Measurements from ENCODE around the gene HPN.
"Not testable (repeated sequence)": the region's sequence is repeated elsewhere in the genome, so short reads cannot be mapped to it uniquely, and the experiment has no call there.

The HPN gene

GRCh38 chr19:35006342-35006998 lies 35.1 kb upstream of the HPN start:
- peak overlapping the region; percentile 64 for H3K27ac ChIP-seq
- no peak for TF ChIP-seq CTCF (conservative IDR thresholded peaks at IDR 0.05)

DNA sequence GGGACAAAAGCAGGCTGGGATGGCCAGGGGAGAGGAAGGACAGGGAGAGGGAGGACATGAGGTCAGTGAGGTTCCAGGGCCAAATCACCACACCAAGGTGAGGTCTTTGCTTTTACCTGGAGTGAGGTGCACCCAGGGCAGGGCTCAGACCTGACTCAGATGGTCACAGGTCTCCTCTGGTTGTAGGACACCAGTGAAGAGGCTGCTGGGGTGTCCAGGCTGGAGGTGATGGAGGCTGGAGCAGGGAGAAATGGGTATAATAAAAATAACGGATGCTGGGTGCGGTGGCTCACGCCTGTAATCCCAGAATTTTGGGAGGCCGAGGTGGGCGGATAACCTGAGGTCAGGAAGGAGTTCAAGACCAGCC lies 34.5 kb upstream of the HPN start:
- TF ChIP-seq CTCF (conservative IDR thresholded peaks at IDR 0.05): no peak
- peak overlapping the region; percentile 64 for H3K27ac ChIP-seq

GRCh38 chr19:35007427-35007826 lies 34.1 kb upstream of the HPN start:
- H3K27ac ChIP-seq: not testable (repeated sequence)

GRCh38 chr19:35008891-35009341 lies 32.6 kb upstream of the HPN start:
- H3K27ac ChIP-seq: no peak overlapping the region
- no peak for TF ChIP-seq CTCF (conservative IDR thresholded peaks at IDR 0.05)

GRCh38 chr19:35009424-35010415 lies 31.8 kb upstream of the HPN start:
- TF ChIP-seq CTCF (conservative IDR thresholded peaks at IDR 0.05): no peak

DNA sequence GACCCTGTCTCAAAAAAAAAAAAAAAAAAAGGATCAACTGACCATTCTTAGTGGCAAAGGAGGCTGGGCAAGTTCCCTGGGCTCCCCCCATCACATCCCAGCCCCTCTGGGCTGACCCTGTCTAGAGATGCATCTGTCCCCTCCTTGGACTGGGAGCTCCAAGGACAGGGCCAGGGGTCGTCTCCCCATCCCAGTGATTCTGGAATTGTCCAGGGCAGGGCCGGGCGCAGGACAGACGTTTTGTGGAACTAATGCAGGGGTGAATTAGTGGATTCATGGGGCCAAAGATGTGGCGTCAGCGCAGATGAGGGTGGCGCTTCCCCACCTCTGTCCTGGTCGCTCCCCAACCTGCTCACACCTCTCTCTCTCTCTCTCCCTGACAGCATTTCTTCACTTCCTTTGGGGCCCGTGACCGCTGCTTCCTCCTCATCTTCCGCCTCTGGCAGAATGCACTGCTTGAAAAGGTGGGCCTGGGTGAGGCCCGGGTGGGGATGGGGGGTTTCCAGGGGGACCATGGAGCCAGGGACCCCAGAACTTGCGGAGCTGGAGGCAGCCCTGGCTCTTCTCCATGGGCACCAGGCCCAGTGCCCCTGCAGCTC lies 30.3 kb upstream of the HPN start:
- no peak overlapping the region for H3K27ac ChIP-seq
- TF ChIP-seq CTCF (conservative IDR thresholded peaks at IDR 0.05): no peak

More at GRCh38 chr19:35009424-35010415, 31.8 kb upstream of the HPN start:
- no peak overlapping the region for H3K27ac ChIP-seq

DNA sequence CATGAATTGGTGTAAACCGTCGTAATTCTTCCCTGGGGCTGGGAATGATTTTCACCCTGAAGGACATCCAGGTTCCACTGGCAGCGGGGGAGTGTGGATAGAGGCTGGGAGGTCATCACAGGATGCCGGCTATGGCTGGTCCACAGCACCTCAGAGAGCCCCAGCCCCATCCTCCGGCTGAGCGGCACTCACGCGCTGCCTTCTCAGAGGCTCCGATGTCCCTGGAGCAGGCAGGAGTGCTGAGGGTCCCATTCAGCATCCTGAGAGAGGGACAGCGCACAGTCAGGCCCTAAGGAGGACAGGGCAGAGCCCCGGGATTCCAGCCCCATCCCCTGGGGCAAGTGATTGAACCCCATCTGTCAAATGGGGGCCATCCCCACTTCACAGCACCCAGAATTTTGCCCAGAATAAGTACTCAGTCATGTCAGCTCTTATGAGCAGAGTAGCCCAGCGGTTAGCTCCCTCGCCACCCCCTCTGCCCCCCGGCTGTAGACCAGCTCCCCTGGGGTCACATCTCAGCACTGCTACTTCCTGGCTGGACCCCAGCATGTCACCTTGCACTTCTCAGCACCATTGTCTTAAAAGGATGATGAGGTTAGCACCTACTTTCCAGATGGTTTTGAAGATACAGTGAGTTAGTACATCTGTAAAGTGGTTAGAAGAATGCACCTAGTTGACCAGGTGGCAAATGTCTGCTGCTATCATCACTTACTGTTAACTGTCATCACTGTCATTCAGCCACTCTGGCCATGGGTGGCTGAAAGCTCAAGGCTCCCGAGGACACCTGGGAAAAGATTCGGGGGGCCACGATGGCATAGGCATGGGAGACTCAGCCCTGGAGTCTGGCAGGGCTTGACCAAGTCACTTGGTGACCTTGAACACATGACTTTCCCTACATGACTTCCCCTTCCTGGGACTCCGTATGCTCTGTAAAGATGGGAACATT lies 29.5 kb upstream of the HPN start:
- H3K27ac ChIP-seq: no peak overlapping the region
- no peak for TF ChIP-seq CTCF (conservative IDR thresholded peaks at IDR 0.05)

Data from VCaP (cell line).